Spinal cord (tissue), 10 donors: Measurements from ENCODE around the gene NCAPG2. TPM values are rescaled to one million over a fixed set of nuclear protein-coding genes. Genes with fewer than 3 reads are reported as not detected.

Source experiments
- DNase-seq, 6 donors: peaks; one replicate each; pipeline versions ENCODE4 v3.0.0 to v3.0.0-alpha.2; 2013 to 2015; ENCODE audit warnings: low spot score in 6 of 6, low read depth in 4 of 6
- H3K27ac ChIP-seq: one replicate; pipeline ENCODE4 v1.5.1; 2013; ENCODE audit warnings: low read depth, low read length, control low read depth
- H3K27me3 ChIP-seq: one replicate; pipeline ENCODE4 v1.6.1; 2013; ENCODE audit warnings: low read length; ENCODE audit not compliant: control insufficient read depth, insufficient read depth
- H3K36me3 ChIP-seq: one replicate; pipeline ENCODE4 v1.6.1; 2013; ENCODE audit warnings: low read length; ENCODE audit not compliant: control insufficient read depth, insufficient read depth
- H3K4me1 ChIP-seq: one replicate; pipeline ENCODE4 v1.6.1; 2013; ENCODE audit warnings: low read length; ENCODE audit not compliant: control insufficient read depth, insufficient read depth
- H3K4me3 ChIP-seq: one replicate; pipeline ENCODE4 v1.5.1; 2013; ENCODE audit warnings: low read depth, low read length, control low read depth
- H3K9me3 ChIP-seq: one replicate; pipeline ENCODE4 v1.6.1; 2013; ENCODE audit warnings: low read length; ENCODE audit not compliant: control insufficient read depth, insufficient read depth
- WGBS: methylation state at CpG from one replicate; pipeline ENCODE4 v1.1.5; 2013; ENCODE audit warnings: missing lambda C conversion rate; ENCODE audit not compliant: insufficient coverage; 5-methylcytosine and 5-hydroxymethylcytosine counted together
- polyA plus RNA-seq, 2 donors: library from polyadenylated mRNA; unstranded; fragments of 120-200 nt; gene quantifications; one replicate each; pipeline ENCODE4 v1.2.1, GENCODE V29; 2013; ENCODE audit not compliant: insufficient read length in 2 of 2
- total RNA-seq, 2 donors: library from RNA; depleted of rRNA in 1 of 2; stranded (reverse); fragments of 120-200 nt in 1 of 2; fragments of >200 nt in 1 of 2; gene quantifications; one replicate each; pipeline versions ENCODE4 v1.2.3 to v1.2.4, GENCODE V29; 2013 to 2014
- donor health status: healthy.

Gene NCAPG2
- total and polyA plus RNA-seq, 4 donors = 14.1 to 17.5 (median 16.3) TPM

GRCh38 chr7:158612546-158612945 lies 92.1 kb downstream of the NCAPG2 start:
- Histone ChIP-seq H3K4me3 (no peak overlapping the region), H3K4me1 (no peaks in the 10 kb centered on the region), H3K36me3 (peaks cover 7% of the 10 kb centered on the region), H3K27me3 (no peaks in the 10 kb centered on the region), H3K27ac (no peak overlapping the region), H3K9me3 (no peaks in the 10 kb centered on the region)
- WGBS = 100% methylated on average over 2 of the region's 4 CpGs
- no peak for DNase-seq

GRCh38 chr7:158611541-158611940 lies 93.1 kb downstream of the NCAPG2 start:
- Histone ChIP-seq H3K27me3 (no peaks in the 10 kb centered on the region), H3K36me3 (peaks cover 15% of the 10 kb centered on the region), H3K4me1 (peaks cover 2% of the 10 kb centered on the region), H3K27ac (no peak overlapping the region), H3K9me3 (no peaks in the 10 kb centered on the region), H3K4me3 (no peak overlapping the region)
- 89% methylated on average over 5 of the region's 8 CpGs for WGBS
- DNase-seq = no peak

GRCh38 chr7:158609313-158609974 lies 95.2 kb downstream of the NCAPG2 start:
- Histone ChIP-seq H3K27me3 (no peaks in the 10 kb centered on the region), H3K4me1 (peaks cover 4% of the 10 kb centered on the region), H3K9me3 (no peaks in the 10 kb centered on the region), H3K27ac (no peak overlapping the region), H3K4me3 (no peak overlapping the region), H3K36me3 (peaks cover 15% of the 10 kb centered on the region)
- DNase-seq = no peak
- 97% methylated on average over 6 of the region's 7 CpGs for WGBS

GRCh38 chr7:158607563-158607962 lies 97.0 kb downstream of the NCAPG2 start:
- no peaks in the 10 kb centered on the region for H3K27me3 ChIP-seq
- peaks cover 15% of the 10 kb centered on the region for H3K36me3 ChIP-seq
- 98% methylated on average over 5 of the region's 6 CpGs for WGBS
- H3K4me3 ChIP-seq = no peak overlapping the region
- H3K4me1 ChIP-seq = peaks cover 4% of the 10 kb centered on the region
- H3K27ac ChIP-seq = no peak overlapping the region
- DNase-seq = no peak
- no peaks in the 10 kb centered on the region for H3K9me3 ChIP-seq

GRCh38 chr7:158606671-158607424 lies 97.8 kb downstream of the NCAPG2 start:
- no peak for DNase-seq
- WGBS = 96% methylated on average over 18 of the region's 18 CpGs

GRCh38 chr7:158606129-158606528 lies 98.5 kb downstream of the NCAPG2 start:
- Histone ChIP-seq H3K27ac (no peak overlapping the region), H3K4me3 (no peak overlapping the region), H3K36me3 (peaks cover 15% of the 10 kb centered on the region), H3K27me3 (no peaks in the 10 kb centered on the region), H3K4me1 (peaks cover 4% of the 10 kb centered on the region), H3K9me3 (no peaks in the 10 kb centered on the region)
- WGBS = 58% methylated on average over 4 of the region's 4 CpGs
- peak in 1 of 6 donors; percentile 53 for DNase-seq

More at GRCh38 chr7:158606671-158607424, 97.8 kb downstream of the NCAPG2 start:
- Histone ChIP-seq H3K27ac (no peak overlapping the region), H3K4me3 (no peak overlapping the region), H3K4me1 (peaks cover 4% of the 10 kb centered on the region), H3K9me3 (no peaks in the 10 kb centered on the region), H3K27me3 (no peaks in the 10 kb centered on the region), H3K36me3 (peaks cover 15% of the 10 kb centered on the region)

- H3K4me1 ChIP-seq = peaks cover 4% of the 10 kb centered on the region
- no peak overlapping the region for H3K4me3 ChIP-seq
- no peaks in the 10 kb centered on the region for H3K27me3 ChIP-seq
- no peak for DNase-seq
- no peaks in the 10 kb centered on the region for H3K9me3 ChIP-seq
- H3K27ac ChIP-seq = no peak overlapping the region
- H3K36me3 ChIP-seq = peaks cover 9% of the 10 kb centered on the region
- 91% methylated on average over 17 of the region's 23 CpGs for WGBS
These were observed 100.5 kb downstream of the NCAPG2 start for GRCh38 chr7:158603773-158604755.

GRCh38 chr7:158602905-158603772 lies 101.5 kb downstream of the NCAPG2 start:
- Histone ChIP-seq H3K27me3 (no peaks in the 10 kb centered on the region), H3K9me3 (no peaks in the 10 kb centered on the region), H3K36me3 (peaks cover 9% of the 10 kb centered on the region), H3K4me3 (no peak overlapping the region), H3K4me1 (peaks cover 4% of the 10 kb centered on the region), H3K27ac (no peak overlapping the region)
- no peak for DNase-seq
- 92% methylated on average over 16 of the region's 22 CpGs for WGBS

GRCh38 chr7:158602041-158602440 lies 102.6 kb downstream of the NCAPG2 start:
- WGBS = 100% methylated on average over 7 of the region's 7 CpGs
- Histone ChIP-seq H3K27me3 (no peaks in the 10 kb centered on the region), H3K9me3 (no peaks in the 10 kb centered on the region), H3K4me3 (no peak overlapping the region), H3K36me3 (peaks cover 3% of the 10 kb centered on the region), H3K4me1 (peaks cover 4% of the 10 kb centered on the region), H3K27ac (no peak overlapping the region)
- no peak for DNase-seq
